Muscle layer of duodenum (tissue), 2 donors: ENCODE results near the gene DCC.
"Not testable (repeated sequence)": the region's sequence is repeated elsewhere in the genome, so short reads cannot be mapped to it uniquely, and the experiment has no call there.

Experiments
- H3K27ac ChIP-seq: one replicate; pipeline ENCODE4 v1.7.0; 2013; ENCODE audit warnings: mild to moderate bottlenecking, low read length
- H3K27me3 ChIP-seq: one replicate; pipeline ENCODE4 v1.7.0; 2013; ENCODE audit warnings: low read depth, mild to moderate bottlenecking, control low read depth, low read length
- H3K36me3 ChIP-seq, 2 donors: one replicate each; pipeline ENCODE4 v1.7.0; 2013; ENCODE audit warnings: low read length in 2 of 2, control low read depth in 1 of 2, mild to moderate bottlenecking in 1 of 2; ENCODE audit not compliant: insufficient read depth in 2 of 2, control insufficient read depth in 1 of 2
- H3K4me1 ChIP-seq, 2 donors: one replicate each; pipeline ENCODE4 v1.7.0; 2013; ENCODE audit warnings: low read length in 2 of 2, mild to moderate bottlenecking in 2 of 2, control low read depth in 1 of 2, moderate library complexity in 1 of 2; ENCODE audit not compliant: insufficient read depth in 2 of 2, control insufficient read depth in 1 of 2
- H3K4me3 ChIP-seq, 2 donors: one replicate each; pipeline ENCODE4 v1.7.0; 2013; ENCODE audit warnings: low read length in 2 of 2, low read depth in 1 of 2, mild to moderate bottlenecking in 1 of 2
- H3K9me3 ChIP-seq, 2 donors: one replicate each; pipeline ENCODE4 v1.7.0; 2013; ENCODE audit warnings: low read length in 2 of 2, control low read depth in 1 of 2, mild to moderate bottlenecking in 1 of 2; ENCODE audit not compliant: control insufficient read depth in 1 of 2
- donor health status: healthy.

Gene DCC

DNA sequence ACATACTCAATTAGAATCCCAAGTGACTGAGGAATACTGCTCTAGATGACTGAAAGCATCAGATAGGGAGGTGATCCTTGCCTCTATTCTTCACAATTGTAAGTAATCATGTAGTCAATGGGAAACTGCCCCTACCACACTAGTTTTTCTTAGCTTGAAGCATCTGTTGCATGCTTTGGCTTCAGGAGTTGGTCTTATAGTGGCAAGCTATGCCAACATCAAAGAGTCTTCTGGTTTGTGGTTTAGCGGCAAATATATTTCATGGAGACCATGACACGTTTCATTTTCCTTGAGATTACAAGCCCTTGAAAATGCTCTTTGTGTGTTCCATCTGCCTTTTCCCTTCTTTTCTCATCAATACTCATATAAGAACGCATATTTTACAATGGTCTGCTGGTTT is 12.9 kb downstream of the DCC start:
- peaks cover 0 to 6% of the 10 kb centered on the region in 2 donors for H3K4me1 ChIP-seq
- H3K27ac ChIP-seq: no peak overlapping the region
- H3K36me3 ChIP-seq: no peaks in the 10 kb centered on the region
- H3K9me3 ChIP-seq: no peaks in the 10 kb centered on the region
- H3K4me3 ChIP-seq: no peak overlapping the region
- H3K27me3 ChIP-seq: no peaks in the 10 kb centered on the region

DNA sequence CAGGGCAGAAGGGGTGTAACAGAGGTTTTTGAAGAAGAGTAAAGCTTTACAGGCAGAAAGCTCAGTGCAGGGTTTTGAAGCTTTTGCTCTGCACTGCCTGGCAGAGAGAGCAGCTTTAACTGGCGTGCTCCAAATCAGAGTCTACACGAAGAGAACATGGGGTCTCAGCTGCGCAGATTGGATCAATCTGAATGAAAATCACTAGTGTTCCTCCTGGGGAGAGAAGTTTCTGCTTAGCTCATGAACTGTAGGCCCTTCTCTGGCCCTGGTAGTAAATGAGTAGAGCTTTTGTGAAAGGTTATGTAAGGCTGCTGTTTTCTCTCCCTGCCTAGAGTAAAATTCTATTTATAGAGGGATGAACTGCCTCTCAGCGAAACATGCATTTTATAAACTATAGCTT is 13.6 kb downstream of the DCC start:
- H3K36me3 ChIP-seq: no peaks in the 10 kb centered on the region
- H3K9me3 ChIP-seq: peaks cover 0 to 1% of the 10 kb centered on the region in 2 donors
- no peaks in the 10 kb centered on the region for H3K27me3 ChIP-seq
- peaks cover 0 to 6% of the 10 kb centered on the region in 2 donors for H3K4me1 ChIP-seq
- H3K27ac ChIP-seq: no peak overlapping the region
- no peak overlapping the region for H3K4me3 ChIP-seq

DNA sequence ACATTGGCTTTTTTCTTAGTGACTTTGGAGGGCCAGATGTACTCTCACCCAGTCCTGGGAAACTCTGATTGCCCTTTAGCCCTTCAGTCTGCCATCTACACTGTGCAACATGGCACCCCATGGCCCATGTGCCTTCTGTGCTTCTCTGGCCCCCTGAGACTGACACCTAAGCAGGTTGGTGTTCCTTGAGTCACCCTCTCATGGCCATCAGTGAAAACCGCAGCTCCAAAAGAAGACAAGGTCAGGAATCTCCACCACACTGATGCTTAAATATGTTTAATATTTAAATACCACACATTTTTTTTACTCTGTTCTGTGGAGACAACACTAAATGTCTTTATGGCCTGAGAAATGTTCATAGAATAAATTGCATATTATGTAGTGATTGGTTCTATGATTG is 23.9 kb downstream of the DCC start:
- Histone ChIP-seq H3K27me3 (no peaks in the 10 kb centered on the region), H3K4me3 (no peak overlapping the region), H3K27ac (no peak overlapping the region), H3K36me3 (no peaks in the 10 kb centered on the region), H3K9me3 (no peaks in the 10 kb centered on the region), H3K4me1 (no peaks in the 10 kb centered on the region)

DNA sequence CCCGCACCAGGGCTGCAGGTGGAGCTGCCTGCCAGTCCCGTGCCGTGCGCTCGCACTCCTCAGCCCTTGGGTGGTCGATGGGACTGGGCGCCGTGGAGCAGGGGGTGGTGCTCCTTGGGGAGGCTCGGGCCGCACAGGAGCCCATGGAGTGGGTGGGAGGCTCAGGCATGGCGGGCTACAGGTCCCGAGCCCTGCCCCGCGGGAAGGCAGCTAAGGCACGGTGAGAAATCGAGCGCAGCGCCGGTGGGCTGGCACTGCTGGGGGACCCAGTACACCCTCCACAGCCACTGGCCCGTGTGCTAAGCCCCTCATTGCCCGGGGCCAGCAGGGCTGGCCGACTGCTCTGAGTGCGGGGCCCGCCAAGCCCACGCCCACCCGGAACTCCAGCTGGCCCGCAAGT is 26.9 kb downstream of the DCC start:
- not testable (repeated sequence) for H3K36me3 ChIP-seq, H3K4me3 ChIP-seq, H3K9me3 ChIP-seq, H3K27ac ChIP-seq, H3K27me3 ChIP-seq, H3K4me1 ChIP-seq

GRCh38 chr18:52367953-52368742 is 28.2 kb downstream of the DCC start:
- H3K36me3 ChIP-seq: no peaks in the 10 kb centered on the region
- no peak overlapping the region for H3K27ac ChIP-seq
- H3K27me3 ChIP-seq: no peaks in the 10 kb centered on the region
- H3K4me1 ChIP-seq: no peaks in the 10 kb centered on the region
- H3K4me3 ChIP-seq: no peak overlapping the region
- H3K9me3 ChIP-seq: no peaks in the 10 kb centered on the region

DNA sequence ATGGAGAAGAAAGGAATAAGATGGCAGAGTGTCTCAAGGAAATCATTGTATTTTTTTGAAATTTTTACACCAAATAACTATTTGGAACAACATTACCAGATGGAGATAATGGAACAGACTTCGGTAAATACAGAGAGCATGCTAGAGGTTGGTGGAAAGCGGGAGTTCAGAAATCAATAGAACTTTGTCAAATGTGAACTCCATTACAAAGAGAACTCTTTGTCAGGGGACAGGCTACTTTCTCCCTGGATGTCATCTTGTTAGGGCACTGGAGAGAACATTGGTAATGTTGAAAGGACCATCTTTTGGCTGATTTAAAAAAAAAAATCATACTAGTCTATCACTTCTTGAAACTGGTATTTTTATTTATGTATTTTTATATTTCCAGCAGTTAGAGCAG is 30.8 kb downstream of the DCC start:
- H3K4me1 ChIP-seq: no peaks in the 10 kb centered on the region
- H3K27ac ChIP-seq: no peak overlapping the region
- no peaks in the 10 kb centered on the region for H3K36me3 ChIP-seq
- H3K27me3 ChIP-seq: no peaks in the 10 kb centered on the region
- no peak overlapping the region for H3K4me3 ChIP-seq
- H3K9me3 ChIP-seq: no peaks in the 10 kb centered on the region

DNA sequence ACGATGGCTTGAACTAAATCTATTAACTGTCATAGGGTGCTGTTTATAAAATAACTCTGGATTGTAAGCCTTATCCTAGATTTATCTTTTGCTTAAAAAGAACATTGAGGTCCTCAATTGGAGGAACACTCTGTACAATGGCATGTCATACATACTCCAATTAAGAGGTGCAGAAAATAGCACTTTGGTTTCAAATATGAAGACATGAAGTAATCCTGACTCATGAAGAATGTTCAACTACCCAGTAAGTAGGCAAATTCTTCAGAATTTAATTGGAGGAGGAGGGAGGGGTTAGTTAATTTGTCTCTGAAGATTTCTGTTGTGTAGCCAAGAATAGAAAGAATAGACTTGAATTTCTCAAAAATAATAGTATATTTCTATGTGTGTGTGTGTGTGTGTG is 36.1 kb downstream of the DCC start:
- Histone ChIP-seq H3K4me3 (no peak overlapping the region), H3K27ac (no peak overlapping the region), H3K36me3 (no peaks in the 10 kb centered on the region), H3K27me3 (no peaks in the 10 kb centered on the region), H3K9me3 (no peaks in the 10 kb centered on the region), H3K4me1 (no peaks in the 10 kb centered on the region)

- Histone ChIP-seq H3K4me3 (no peak overlapping the region), H3K9me3 (no peaks in the 10 kb centered on the region), H3K4me1 (no peaks in the 10 kb centered on the region), H3K36me3 (no peaks in the 10 kb centered on the region), H3K27ac (no peak overlapping the region), H3K27me3 (no peaks in the 10 kb centered on the region)
These were observed 37.1 kb downstream of the DCC start for GRCh38 chr18:52377094-52377493.

DNA sequence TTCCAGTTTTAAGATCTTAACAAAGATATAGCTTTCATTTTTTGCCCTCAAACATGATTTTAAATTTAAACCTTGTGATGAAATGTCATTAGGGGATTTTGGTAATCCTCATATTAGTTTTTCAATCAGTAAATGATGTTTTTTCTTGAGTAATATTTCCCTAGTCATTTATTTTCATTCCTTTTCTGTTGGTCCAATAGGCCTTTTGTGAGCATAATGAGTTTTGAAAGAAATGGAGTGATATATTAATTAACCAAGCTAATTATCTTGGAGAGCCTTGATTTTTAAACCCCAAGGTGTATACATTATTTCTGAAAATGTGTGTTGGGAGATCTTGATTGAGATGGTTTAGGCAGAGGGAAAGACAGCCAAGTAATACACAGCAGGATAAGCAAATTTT is 46.3 kb downstream of the DCC start:
- no peaks in the 10 kb centered on the region for H3K36me3 ChIP-seq
- H3K27me3 ChIP-seq: no peaks in the 10 kb centered on the region
- H3K27ac ChIP-seq: no peak overlapping the region
- H3K9me3 ChIP-seq: no peaks in the 10 kb centered on the region
- no peaks in the 10 kb centered on the region for H3K4me1 ChIP-seq
- H3K4me3 ChIP-seq: no peak overlapping the region

DNA sequence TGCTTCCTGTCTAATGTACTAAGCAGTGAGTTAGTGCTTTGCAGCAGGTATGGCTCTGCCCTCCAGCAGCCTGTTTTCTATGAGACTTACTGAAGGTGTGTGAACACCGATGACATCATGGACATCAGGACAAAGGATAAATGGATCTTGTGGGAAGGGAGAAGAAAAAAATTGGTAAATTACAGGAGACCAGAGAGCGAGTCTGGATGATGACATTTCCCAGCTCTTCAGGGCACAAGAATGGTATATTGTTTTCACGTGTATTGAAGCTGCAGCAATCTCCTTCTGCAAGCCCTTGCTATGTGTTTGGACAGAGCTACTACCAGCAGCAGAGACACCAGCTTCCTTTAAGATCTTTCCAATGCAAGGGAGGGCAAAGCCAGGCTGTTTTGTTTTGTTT is 47.2 kb downstream of the DCC start:
- Histone ChIP-seq H3K36me3 (no peaks in the 10 kb centered on the region), H3K27me3 (no peaks in the 10 kb centered on the region), H3K4me1 (no peaks in the 10 kb centered on the region), H3K4me3 (no peak overlapping the region), H3K9me3 (no peaks in the 10 kb centered on the region), H3K27ac (no peak overlapping the region)

DNA sequence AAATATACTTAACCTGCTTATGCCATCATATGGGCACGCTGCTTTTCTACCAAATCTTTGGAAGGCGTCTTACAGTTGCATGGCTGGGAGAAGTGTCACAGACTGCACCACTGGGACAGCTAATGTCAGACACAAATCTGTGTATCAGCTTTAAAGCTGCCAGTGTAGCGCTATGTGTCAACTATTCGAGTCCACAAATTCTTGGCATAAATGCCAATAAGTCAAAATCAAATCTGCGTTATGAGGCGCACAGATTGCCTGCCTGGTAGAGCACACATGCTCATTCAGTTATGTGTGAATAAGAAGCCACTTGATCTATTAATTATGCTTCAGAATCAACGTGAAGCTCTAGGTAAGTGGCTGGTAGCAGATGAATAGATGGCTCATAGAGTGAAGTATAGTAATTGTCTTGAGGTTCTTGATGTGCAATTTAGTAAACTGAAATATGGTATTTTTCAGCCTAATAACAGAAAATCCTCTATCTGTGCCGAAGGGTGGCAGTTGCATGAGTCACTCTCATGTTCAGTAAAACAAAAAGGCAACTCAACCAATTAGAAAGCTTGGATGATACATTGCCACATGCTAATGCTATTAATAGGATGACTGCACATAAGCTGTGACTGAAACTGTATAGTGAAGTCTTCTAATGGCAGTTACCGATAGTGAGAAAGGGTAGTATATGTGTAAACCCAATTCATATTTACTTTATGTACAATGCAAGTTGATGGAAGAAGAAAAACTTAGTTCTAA is 52.0 kb downstream of the DCC start:
- H3K27me3 ChIP-seq: no peaks in the 10 kb centered on the region
- no peak overlapping the region for H3K4me3 ChIP-seq
- H3K4me1 ChIP-seq: no peaks in the 10 kb centered on the region
- no peaks in the 10 kb centered on the region for H3K9me3 ChIP-seq
- no peak overlapping the region for H3K27ac ChIP-seq
- H3K36me3 ChIP-seq: no peaks in the 10 kb centered on the region
